ENCODE data around the gene CERS4. TPM values are rescaled to one million over a fixed set of nuclear protein-coding genes. Genes with fewer than 3 reads are reported as not detected.
"Not testable (repeated sequence)": the region's sequence is repeated elsewhere in the genome, so short reads cannot be mapped to it uniquely, and the experiment has no call there.

CERS4 gene
- total and polyA plus RNA-seq, 2 donors (not counting 3 experiments of a cell fraction or from before 2014, with no cell fraction given), result 4.9 to 7.7 TPM

DNA sequence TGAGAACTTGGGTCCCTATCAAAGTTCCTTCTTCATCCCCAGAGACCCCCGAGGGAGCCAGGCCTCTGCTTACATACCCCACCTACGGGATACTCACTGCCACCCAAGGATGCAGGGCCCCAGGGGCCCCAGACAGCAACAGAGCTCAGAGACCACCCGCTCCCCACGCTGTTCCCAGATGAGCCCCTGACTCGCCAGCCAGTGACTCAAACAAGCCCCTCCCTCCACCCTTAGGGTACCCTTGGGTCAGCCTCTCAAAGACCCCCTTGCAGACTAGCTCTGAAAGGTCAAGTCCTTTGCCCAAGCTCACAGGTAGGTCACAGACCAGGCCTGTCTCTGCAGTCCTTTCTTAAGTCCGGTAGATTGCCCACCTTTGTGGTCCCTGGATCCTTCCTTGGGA lies 53.3 kb downstream of the CERS4 start:
- intact Hi-C loops (cut with micrococcal nuclease) (loop anchor here (10.0 kb wide), 1 partner anchor 52 kb away; no protein-coding TSS in a partner anchor), dilution Hi-C loops (cut with MboI; ENCODE audit: extremely low pct_ligation_motif_present, low sequenced_read_pairs) (no loop called here)
- no peak for DNase-seq (ENCODE audit: low read depth, low spot score)
- H3K27me3 ChIP-seq (ENCODE audit: control insufficient read depth in 2 of 2, insufficient read depth in 2 of 2, low read length in 2 of 2), result peaks cover 0 to 2% of the 10 kb centered on the region in 2 experiments
- no peak overlapping the region for H3K4me3 ChIP-seq (replicated peaks in 1 of 3; ENCODE audit: insufficient read depth in 1 of 3, low read depth in 1 of 3, low read length in 3 of 3)
- no peaks in the 10 kb centered on the region for H4K20me1 ChIP-seq (replicated peaks; ENCODE audit: control insufficient read depth, extremely low read depth, insufficient read depth, low read length)
- H3K27ac ChIP-seq (ENCODE audit: insufficient read depth, low read depth, low read length), result no peak overlapping the region
- ChIA-PET CTCF (interaction anchor here (1.1 kb wide), 1 partner anchor 104 kb away, joined by 3 read pairs; no protein-coding TSS in a partner anchor), POLR2A (no interaction called here)
- TF ChIP-seq POLR2A (IDR thresholded peaks at IDR 0.05; ENCODE audit: low read depth, low read length) (no peak), POLR2AphosphoS5 (IDR thresholded peaks at IDR 0.05; ENCODE audit: insufficient read depth, low read depth, low read length) (no peak), MYC (IDR thresholded peaks at IDR 0.05; ENCODE audit: low read depth, low read length) (no peak), JUN (IDR thresholded peaks at IDR 0.05; ENCODE audit: borderline replicate concordance, insufficient read depth, insufficient read length, low read depth) (no peak), FOS (IDR thresholded peaks at IDR 0.05; ENCODE audit: borderline replicate concordance, insufficient read depth, low read length) (no peak), EZH2 (IDR thresholded peaks at IDR 0.05; ENCODE audit: borderline replicate concordance, low read depth, low read length, severe bottlenecking) (no peak), GATA2 (IDR thresholded peaks at IDR 0.05; ENCODE audit: insufficient read depth, insufficient read length, low read depth, low read length) (no peak)
- TF ChIP-seq, protein P1, sequence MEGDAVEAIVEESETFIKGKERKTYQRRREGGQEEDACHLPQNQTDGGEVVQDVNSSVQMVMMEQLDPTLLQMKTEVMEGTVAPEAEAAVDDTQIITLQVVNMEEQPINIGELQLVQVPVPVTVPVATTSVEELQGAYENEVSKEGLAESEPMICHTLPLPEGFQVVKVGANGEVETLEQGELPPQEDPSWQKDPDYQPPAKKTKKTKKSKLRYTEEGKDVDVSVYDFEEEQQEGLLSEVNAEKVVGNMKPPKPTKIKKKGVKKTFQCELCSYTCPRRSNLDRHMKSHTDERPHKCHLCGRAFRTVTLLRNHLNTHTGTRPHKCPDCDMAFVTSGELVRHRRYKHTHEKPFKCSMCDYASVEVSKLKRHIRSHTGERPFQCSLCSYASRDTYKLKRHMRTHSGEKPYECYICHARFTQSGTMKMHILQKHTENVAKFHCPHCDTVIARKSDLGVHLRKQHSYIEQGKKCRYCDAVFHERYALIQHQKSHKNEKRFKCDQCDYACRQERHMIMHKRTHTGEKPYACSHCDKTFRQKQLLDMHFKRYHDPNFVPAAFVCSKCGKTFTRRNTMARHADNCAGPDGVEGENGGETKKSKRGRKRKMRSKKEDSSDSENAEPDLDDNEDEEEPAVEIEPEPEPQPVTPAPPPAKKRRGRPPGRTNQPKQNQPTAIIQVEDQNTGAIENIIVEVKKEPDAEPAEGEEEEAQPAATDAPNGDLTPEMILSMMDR (IDR thresholded peaks at IDR 0.05; ENCODE audit: extremely low read depth in 1 of 2, insufficient read depth in 1 of 2, low read depth in 1 of 2, low read length in 2 of 2), result no peak
- TF ChIP-seq, protein P2, sequence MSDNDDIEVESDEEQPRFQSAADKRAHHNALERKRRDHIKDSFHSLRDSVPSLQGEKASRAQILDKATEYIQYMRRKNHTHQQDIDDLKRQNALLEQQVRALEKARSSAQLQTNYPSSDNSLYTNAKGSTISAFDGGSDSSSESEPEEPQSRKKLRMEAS (IDR thresholded peaks at IDR 0.05; ENCODE audit: insufficient read depth, insufficient read length), result no peak
- no peaks in the 10 kb centered on the region for H3K36me3 ChIP-seq (ENCODE audit: control insufficient read depth in 2 of 2, extremely low read depth in 1 of 2, insufficient read depth in 2 of 2, low read length in 2 of 2)
- H3K4me1 ChIP-seq (ENCODE audit: control insufficient read depth, extremely low read depth, insufficient read depth, low read length), result no peaks in the 10 kb centered on the region
- H3K9ac ChIP-seq (replicated peaks; ENCODE audit: extremely low read depth, insufficient read depth, low read length), result no peak overlapping the region
- H3K9me3 ChIP-seq (replicated peaks; ENCODE audit: control insufficient read depth, insufficient read depth, low read length), result no peaks in the 10 kb centered on the region
- FAIRE-seq, result no peak
- H3K4me2 ChIP-seq (ENCODE audit: insufficient read depth, low read length), result no peak overlapping the region
- H2AFZ ChIP-seq (ENCODE audit: low read depth, low read length), result no peak overlapping the region
- H3K79me2 ChIP-seq (ENCODE audit: control insufficient read depth, insufficient read depth, low read length), result no peaks in the 10 kb centered on the region
- no peaks in the 10 kb centered on the region for H3K9me1 ChIP-seq (replicated peaks; ENCODE audit: control insufficient read depth, extremely low read depth, insufficient read depth, low read length)
- BruUV-seq (replicated peaks), result no TSS peak

DNA sequence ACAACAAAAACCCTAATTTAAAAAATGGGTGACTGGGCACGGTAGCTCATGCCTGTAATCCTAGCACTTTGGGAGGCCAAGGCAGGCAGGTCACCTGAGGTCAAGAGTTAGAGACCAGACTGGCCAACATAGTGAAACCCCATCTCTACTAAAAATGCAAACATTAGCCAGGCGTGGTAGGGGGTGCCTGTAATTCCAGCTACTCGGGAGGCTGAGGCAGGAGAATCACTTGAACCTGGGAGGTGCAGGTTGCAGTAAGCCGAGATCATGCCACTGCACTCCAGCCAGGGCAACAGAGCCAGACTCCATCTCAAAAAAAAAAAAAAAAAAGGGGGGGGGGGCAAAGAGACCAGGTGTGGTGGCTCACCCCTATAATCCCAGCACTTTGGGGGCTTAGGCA lies 55.1 kb downstream of the CERS4 start:
- H3K27me3 ChIP-seq (ENCODE audit: control insufficient read depth in 2 of 2, insufficient read depth in 2 of 2, low read length in 2 of 2); H3K27ac ChIP-seq (ENCODE audit: insufficient read depth, low read depth, low read length); BruUV-seq (replicated peaks); H3K36me3 ChIP-seq (ENCODE audit: control insufficient read depth in 2 of 2, extremely low read depth in 1 of 2, insufficient read depth in 2 of 2, low read length in 2 of 2); POLR2A ChIA-PET; DNase-seq (ENCODE audit: low read depth, low spot score); H3K4me1 ChIP-seq (ENCODE audit: control insufficient read depth, extremely low read depth, insufficient read depth, low read length); H4K20me1 ChIP-seq (replicated peaks; ENCODE audit: control insufficient read depth, extremely low read depth, insufficient read depth, low read length); H2AFZ ChIP-seq (ENCODE audit: low read depth, low read length); FAIRE-seq; dilution Hi-C loops (cut with MboI; ENCODE audit: extremely low pct_ligation_motif_present, low sequenced_read_pairs); H3K9me3 ChIP-seq (replicated peaks; ENCODE audit: control insufficient read depth, insufficient read depth, low read length); H3K79me2 ChIP-seq (ENCODE audit: control insufficient read depth, insufficient read depth, low read length); CTCF ChIA-PET; H3K9me1 ChIP-seq (replicated peaks; ENCODE audit: control insufficient read depth, extremely low read depth, insufficient read depth, low read length); H3K4me2 ChIP-seq (ENCODE audit: insufficient read depth, low read length); H3K9ac ChIP-seq (replicated peaks; ENCODE audit: extremely low read depth, insufficient read depth, low read length); H3K4me3 ChIP-seq (replicated peaks in 1 of 3; ENCODE audit: insufficient read depth in 1 of 3, low read depth in 1 of 3, low read length in 3 of 3): not testable (repeated sequence)
- intact Hi-C loops (cut with micrococcal nuclease), result loop anchor here (10.0 kb wide), 1 partner anchor 51 kb away; no protein-coding TSS in a partner anchor
